ENCODE measurements around the gene AGPS. TPM values are rescaled to one million over a fixed set of nuclear protein-coding genes. Genes with fewer than 3 reads are reported as not detected.
"Not testable (repeated sequence)": the region's sequence is repeated elsewhere in the genome, so short reads cannot be mapped to it uniquely, and the experiment has no call there.

AGPS gene
- polyA plus RNA-seq, 1 experiment, result 22.6 TPM

GRCh38 chr2:177429688-177430325 is 37.2 kb downstream of the AGPS start:
- POLR2A ChIA-PET, result interaction anchor here (0.7 to 1.5 kb wide), 4 partner anchors 29 to 165 kb away, joined by 3 to 4 read pairs (median 4); partner anchors contain the start of gene NFE2L2

DNA sequence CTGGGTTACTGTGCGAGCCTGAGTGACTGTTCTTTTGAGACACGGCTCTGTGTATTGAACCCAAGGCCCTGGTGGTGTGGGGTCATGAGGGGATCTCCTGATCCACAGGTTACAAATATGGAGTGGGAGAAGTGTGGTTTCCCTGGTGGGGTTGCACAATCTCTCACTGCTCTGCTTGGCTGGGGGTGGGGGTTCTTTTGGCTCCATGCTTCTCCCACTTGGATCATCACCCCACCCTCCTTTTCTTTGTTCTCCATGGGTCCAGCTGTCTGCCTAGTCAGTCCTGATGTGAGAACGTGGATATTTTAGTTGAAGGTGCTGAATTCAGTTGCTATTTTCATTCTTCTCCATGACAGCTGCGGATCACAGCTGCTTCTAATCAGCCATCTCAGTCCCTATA is 37.8 kb downstream of the AGPS start:
- ChIA-PET POLR2A (interaction anchor here (0.7 kb wide), 1 partner anchor 44 kb away, joined by 3 read pairs; no protein-coding TSS in a partner anchor), CTCF (interaction anchor here (0.6 to 1.8 kb wide), 4 partner anchors 37 to 269 kb away, joined by 3 to 4 read pairs (median 3); no protein-coding TSS in a partner anchor)

More at GRCh38 chr2:177429688-177430325, 37.2 kb downstream of the AGPS start:
- H3K27ac ChIP-seq (ENCODE audit: low read depth, low read length), result peak overlapping the region; percentile 88
- CTCF ChIA-PET, result interaction anchor here (0.6 to 1.8 kb wide), 5 partner anchors 11 to 269 kb away, joined by 3 to 5 read pairs (median 4); no protein-coding TSS in a partner anchor
- DNase-seq (ENCODE audit: low read depth, low spot score), result peak; percentile 89
- H3K27me3 ChIP-seq (ENCODE audit: control insufficient read depth, insufficient read depth, low read length), result no peaks in the 10 kb centered on the region
- peaks cover 8% of the 10 kb centered on the region; the same call in 1 of the 2 replicates for H3K9me3 ChIP-seq (ENCODE audit: control insufficient read depth, insufficient read depth, low read length)
- H3K4me3 ChIP-seq (ENCODE audit: low read depth, low read length), result no peak overlapping the region; the same call in 1 of the 2 replicates
- TF ChIP-seq CTCF (IDR thresholded peaks at IDR 0.05; ENCODE audit: low read depth, low read length), result no peak

GRCh38 chr2:177431111-177431725 is 38.6 kb downstream of the AGPS start:
- CTCF ChIA-PET, result interaction anchor here (1.2 to 1.8 kb wide), 2 partner anchors 98 to 266 kb away, joined by 3 to 4 read pairs; no protein-coding TSS in a partner anchor
- POLR2A ChIA-PET; H3K4me3 ChIP-seq (ENCODE audit: low read depth, low read length); DNase-seq (ENCODE audit: low read depth, low spot score); H3K9me3 ChIP-seq (ENCODE audit: control insufficient read depth, insufficient read depth, low read length); H3K27me3 ChIP-seq (ENCODE audit: control insufficient read depth, insufficient read depth, low read length); H3K27ac ChIP-seq (ENCODE audit: low read depth, low read length): not testable (repeated sequence)

More for the DNA sequence above, 37.8 kb downstream of the AGPS start:
- Histone ChIP-seq H3K9me3 (ENCODE audit: control insufficient read depth, insufficient read depth, low read length) (peaks cover 8% of the 10 kb centered on the region; the same call in 1 of the 2 replicates), H3K27me3 (ENCODE audit: control insufficient read depth, insufficient read depth, low read length) (no peaks in the 10 kb centered on the region), H3K27ac (ENCODE audit: low read depth, low read length) (peak overlapping the region; percentile 34), H3K4me3 (ENCODE audit: low read depth, low read length) (no peak overlapping the region)
- DNase-seq (ENCODE audit: low read depth, low spot score), result no peak
- TF ChIP-seq CTCF (IDR thresholded peaks at IDR 0.05; ENCODE audit: low read depth, low read length), result no peak

- ChIA-PET CTCF (no interaction called here), POLR2A (no interaction called here)
- H3K9me3 ChIP-seq (ENCODE audit: control insufficient read depth, insufficient read depth, low read length), result peaks cover 8% of the 10 kb centered on the region; the same call in 1 of the 2 replicates
- no peak overlapping the region for H3K4me3 ChIP-seq (ENCODE audit: low read depth, low read length)
- no peaks in the 10 kb centered on the region for H3K27me3 ChIP-seq (ENCODE audit: control insufficient read depth, insufficient read depth, low read length)
- H3K27ac ChIP-seq (ENCODE audit: low read depth, low read length), result no peak overlapping the region
- no peak for TF ChIP-seq CTCF (IDR thresholded peaks at IDR 0.05; ENCODE audit: low read depth, low read length)
- DNase-seq (ENCODE audit: low read depth, low spot score), result no peak
Observed at GRCh38 chr2:177432703-177433102, 40.1 kb downstream of the AGPS start.

DNA sequence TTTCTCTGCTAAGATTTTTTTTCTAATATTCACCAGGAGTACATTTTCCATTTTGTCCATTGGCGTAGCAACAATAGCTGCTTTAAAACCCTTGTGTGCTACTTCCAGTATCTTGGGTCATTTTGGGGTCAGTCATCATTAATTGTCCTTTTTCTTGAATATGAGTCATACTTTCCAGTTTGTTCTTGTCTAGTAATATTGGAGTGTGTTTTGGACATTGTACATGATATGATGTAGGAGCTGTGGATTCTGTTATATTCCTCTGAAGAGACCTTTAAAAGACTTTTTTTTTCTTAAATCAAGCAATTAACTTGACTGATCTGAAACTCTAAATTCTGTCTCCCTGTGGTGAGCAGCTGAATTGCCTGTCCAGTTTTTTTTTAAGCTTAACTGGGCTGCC is 40.8 kb downstream of the AGPS start:
- Histone ChIP-seq H3K27ac (ENCODE audit: low read depth, low read length) (no peak overlapping the region), H3K27me3 (ENCODE audit: control insufficient read depth, insufficient read depth, low read length) (no peaks in the 10 kb centered on the region), H3K9me3 (ENCODE audit: control insufficient read depth, insufficient read depth, low read length) (peaks cover 8% of the 10 kb centered on the region; the same call in 1 of the 2 replicates), H3K4me3 (ENCODE audit: low read depth, low read length) (no peak overlapping the region)
- ChIA-PET POLR2A (no interaction called here), CTCF (interaction anchor here (0.6 to 1.2 kb wide), 2 partner anchors 59 to 98 kb away, joined by 3 to 5 read pairs; no protein-coding TSS in a partner anchor)
- TF ChIP-seq CTCF (IDR thresholded peaks at IDR 0.05; ENCODE audit: low read depth, low read length), result no peak
- DNase-seq (ENCODE audit: low read depth, low spot score), result no peak

Data from AG04450 (cell line).